Fibroblast of upper back skin (primary cell): ENCODE data around the gene TNFAIP3.

ENCODE experiments used
- DNase-seq: peaks from one replicate; pipeline ENCODE4 v3.0.0-alpha.2; 2013

The TNFAIP3 gene

GRCh38 chr6:137845460-137845859 is 21.6 kb upstream of the TNFAIP3 start:
- DNase-seq, result no peak

GRCh38 chr6:137846274-137846673 is 20.8 kb upstream of the TNFAIP3 start:
- no peak for DNase-seq

GRCh38 chr6:137846772-137847313 is 20.2 kb upstream of the TNFAIP3 start:
- no peak for DNase-seq

GRCh38 chr6:137847748-137848147 is 19.3 kb upstream of the TNFAIP3 start:
- no peak for DNase-seq

- DNase-seq, result peak; percentile 76
Measured at GRCh38 chr6:137848672-137849071, 18.4 kb upstream of the TNFAIP3 start.

- no peak for DNase-seq
Measured at GRCh38 chr6:137849181-137849980, 17.7 kb upstream of the TNFAIP3 start.

GRCh38 chr6:137849981-137850714 is 16.9 kb upstream of the TNFAIP3 start:
- no peak for DNase-seq

- no peak for DNase-seq
Measured at GRCh38 chr6:137850816-137851602, 16.1 kb upstream of the TNFAIP3 start.

- no peak for DNase-seq
Measured at GRCh38 chr6:137851669-137852068, 15.4 kb upstream of the TNFAIP3 start.

GRCh38 chr6:137852346-137852745 is 14.7 kb upstream of the TNFAIP3 start:
- DNase-seq, result peak; percentile 70

- no peak for DNase-seq
Measured at GRCh38 chr6:137852811-137853210, 14.2 kb upstream of the TNFAIP3 start.

GRCh38 chr6:137853569-137854213 is 13.4 kb upstream of the TNFAIP3 start:
- peak; percentile 77 for DNase-seq

- no peak for DNase-seq
Measured at GRCh38 chr6:137856138-137856898, 10.7 kb upstream of the TNFAIP3 start.

GRCh38 chr6:137859025-137859424 is 8.0 kb upstream of the TNFAIP3 start:
- no peak for DNase-seq

- no peak for DNase-seq
Measured at GRCh38 chr6:137860394-137861005, 6.6 kb upstream of the TNFAIP3 start.

GRCh38 chr6:137861550-137862337 is 5.3 kb upstream of the TNFAIP3 start:
- DNase-seq, result no peak

- DNase-seq, result no peak
Measured at GRCh38 chr6:137862419-137863090, 4.5 kb upstream of the TNFAIP3 start.

- DNase-seq, result no peak
Measured at GRCh38 chr6:137863091-137863797, 3.8 kb upstream of the TNFAIP3 start.

- DNase-seq, result no peak
Measured at GRCh38 chr6:137864812-137865508, 2.1 kb upstream of the TNFAIP3 start.
